ENCODE data around the gene CATSPER4.

The CATSPER4 gene

DNA sequence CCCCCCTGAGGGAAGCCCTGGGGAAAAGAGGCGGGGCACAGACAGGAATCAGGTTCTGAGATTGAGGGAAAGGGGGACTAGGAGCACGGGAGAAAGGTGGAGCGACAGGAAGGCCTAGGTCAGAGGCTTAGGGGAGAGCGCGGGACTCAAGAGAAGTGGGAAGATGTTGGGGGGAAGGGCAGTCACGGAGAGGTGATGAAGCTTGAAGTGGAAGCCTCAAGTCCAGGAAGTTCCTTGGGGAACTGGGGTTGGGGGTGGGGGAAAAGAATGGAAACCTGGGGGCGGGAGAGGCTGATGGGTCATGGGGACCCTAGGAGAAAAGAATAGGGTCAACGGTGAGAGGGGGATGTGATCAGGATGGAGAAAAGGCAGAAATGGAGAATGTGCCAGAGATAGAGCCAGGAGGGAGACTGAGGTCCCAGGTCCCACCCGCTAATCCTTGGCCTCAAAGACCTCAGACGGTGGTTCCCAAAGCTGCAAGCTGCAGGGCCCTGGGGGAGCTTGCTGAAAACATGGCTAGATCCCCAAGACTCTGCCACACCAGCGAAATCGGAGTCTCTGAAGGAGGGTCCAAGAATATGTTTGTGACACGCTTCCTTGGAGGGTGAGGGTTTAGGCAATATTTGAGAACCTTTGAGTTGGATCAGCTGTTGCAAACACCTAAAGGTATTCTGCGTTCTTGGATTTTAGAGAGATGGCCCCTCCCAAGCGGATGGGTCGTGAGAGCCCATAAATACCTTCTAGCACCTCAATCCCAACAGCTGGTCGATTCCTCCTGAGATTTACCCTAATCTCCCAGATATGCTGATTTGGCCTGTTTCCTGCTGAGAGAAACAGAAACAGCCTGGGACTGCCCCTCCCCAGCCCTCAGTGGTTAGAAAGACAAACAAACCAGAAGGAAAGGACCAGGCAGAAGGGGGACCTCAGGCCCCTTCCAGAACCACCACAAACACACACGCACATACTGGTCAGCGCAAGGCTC is 25.2 kb upstream of the CATSPER4 start:
- DNase-seq: no peak

DNA sequence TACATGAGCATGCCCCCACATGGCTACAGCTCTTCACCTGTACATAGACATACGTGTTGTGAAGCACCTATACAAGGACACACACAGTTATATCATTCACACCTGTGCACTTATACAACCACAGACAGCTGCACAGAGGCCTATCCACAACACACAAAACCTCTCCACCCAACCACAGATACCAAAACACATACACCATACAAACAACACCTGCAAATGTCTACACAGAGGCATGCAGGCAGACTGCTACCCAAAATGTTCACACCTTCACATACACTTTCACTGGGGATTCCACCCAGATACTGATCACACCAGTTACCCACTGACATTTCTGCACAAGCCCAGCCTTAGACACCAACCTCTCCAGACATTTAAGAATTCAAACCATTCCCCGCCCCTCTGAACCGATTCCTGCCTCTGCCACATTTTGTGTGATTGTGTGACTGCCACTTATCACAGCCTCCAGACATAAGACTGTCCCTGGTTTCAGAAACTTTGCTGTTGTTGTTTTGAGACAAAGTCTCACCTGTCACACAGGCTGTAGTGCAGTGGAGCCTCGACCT is 23.6 kb upstream of the CATSPER4 start:
- no peak for DNase-seq

DNA sequence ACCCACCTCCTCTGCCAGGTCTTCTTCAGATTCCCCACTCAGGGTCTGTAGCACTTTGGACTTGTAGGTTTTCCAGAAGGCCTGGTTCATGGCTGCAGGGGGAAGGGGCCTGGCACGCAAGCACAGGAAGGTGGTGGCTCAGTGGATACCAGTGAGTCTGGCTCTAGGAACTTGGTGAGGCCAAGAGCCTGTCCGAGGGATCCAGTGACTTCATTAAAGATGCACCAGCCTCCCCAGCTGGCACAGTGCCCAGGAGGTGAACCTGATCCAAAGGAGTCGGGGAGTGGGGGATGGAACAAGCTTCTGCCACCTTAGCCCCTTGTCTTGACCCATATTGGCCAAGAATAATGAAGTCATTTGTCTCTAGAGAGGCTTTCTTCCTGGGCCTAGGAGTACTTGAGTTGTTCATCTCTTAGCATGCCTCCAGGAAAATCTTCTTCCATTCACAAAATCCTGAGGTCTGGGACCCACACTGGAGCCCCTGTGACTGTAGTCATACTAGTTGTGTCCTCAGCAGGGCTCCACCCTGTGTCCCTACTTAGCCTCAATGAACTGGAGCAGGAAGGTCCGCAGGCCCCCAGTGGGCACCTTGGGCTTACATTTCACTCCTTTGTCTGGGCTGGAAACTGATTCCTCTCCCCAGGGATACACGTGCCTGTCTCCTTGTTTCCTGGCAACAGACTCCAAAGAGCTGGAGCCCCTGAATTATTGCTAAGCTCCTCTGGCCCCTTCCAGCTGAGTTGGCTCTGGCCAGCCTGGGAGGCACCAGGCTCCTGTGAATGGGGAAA is 21.8 kb upstream of the CATSPER4 start, which contains the start of gene C1orf232:
C1orf232 (minus strand) TSS at position 554 of the 788 bp plus-strand sequence; CDS start at position 90, 464 bp downstream.
- DNase-seq: peak in 1 of 2 experiments; percentile 12

- no peak for DNase-seq
These were observed 21.2 kb upstream of the CATSPER4 start for GRCh38 chr1:26169198-26169554.

GRCh38 chr1:26169669-26170471 is 20.5 kb upstream of the CATSPER4 start, which contains the start of gene ZNF593:
ZNF593 (plus strand) TSS chr1:26169908; CDS start chr1:26169984, 76 bp downstream.
- peak; percentile 71 to 86 for DNase-seq

DNA sequence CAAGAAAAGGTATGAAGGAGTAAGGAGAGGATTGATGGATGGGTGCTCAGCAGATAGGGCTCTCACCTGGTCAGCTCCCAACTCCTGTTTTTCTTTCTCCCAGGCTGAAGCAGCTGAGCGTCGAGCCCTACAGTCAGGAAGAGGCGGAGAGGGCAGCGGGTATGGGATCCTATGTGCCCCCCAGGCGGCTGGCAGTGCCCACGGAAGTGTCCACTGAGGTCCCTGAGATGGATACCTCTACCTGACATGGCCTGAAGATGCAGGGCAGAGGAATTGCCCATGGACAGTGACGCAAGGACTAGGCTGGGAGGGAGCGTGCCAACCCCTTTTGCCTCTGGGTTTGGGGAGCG is 20.0 kb upstream of the CATSPER4 start:
- DNase-seq: no peak

DNA sequence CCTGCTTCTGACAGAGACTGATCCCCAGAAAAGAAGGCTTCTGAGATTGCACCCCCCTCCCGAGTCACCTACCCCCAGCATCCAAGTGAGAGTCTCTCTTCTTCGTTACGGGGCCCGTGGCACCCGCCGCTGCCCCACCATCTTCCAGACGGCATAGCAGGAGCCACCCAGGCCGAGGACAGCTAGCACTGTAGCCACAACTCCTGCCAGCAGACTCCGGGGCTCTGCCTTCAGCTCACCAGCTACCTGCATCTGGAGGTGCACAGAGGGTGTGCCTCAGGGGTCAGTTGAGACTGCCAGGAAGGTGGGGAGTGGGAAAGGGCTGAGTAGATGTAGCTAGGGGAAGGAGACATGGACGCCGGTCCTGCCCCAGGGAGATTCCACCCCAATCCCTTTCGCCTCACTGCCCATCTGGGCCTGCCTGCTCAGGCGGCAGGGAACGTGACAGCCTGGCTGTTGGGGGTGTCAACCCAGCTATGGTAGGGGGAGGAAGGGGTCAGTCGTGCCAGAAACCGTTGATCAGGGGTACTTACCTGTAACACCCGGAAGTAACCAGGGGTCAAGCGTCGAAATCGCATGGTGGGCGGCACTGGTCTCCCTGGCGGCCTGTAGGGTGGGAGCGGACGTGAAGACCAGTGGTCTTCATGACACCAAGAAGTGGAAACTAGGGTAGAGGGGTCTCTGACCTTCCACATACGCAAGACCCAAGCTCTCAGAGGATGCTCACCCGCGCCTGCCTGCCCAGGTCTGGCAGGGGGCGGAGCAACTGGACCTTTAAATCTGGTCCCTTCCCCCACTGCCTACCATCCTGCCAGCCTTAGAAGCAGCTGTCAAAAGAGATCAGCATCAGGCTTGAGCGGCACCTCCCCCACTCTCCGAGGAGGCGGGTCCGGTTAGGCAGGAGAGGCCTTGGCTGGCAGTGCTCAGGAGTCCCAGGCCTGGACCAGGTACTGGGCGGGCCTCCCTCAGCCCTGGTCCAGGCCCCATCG is 19.0 kb upstream of the CATSPER4 start, which contains the start of gene ZNF593OS:
ZNF593OS (minus strand) TSS at position 749 of the 989 bp plus-strand sequence; CDS start at position 578, 171 bp downstream.
- no peak for DNase-seq

DNA sequence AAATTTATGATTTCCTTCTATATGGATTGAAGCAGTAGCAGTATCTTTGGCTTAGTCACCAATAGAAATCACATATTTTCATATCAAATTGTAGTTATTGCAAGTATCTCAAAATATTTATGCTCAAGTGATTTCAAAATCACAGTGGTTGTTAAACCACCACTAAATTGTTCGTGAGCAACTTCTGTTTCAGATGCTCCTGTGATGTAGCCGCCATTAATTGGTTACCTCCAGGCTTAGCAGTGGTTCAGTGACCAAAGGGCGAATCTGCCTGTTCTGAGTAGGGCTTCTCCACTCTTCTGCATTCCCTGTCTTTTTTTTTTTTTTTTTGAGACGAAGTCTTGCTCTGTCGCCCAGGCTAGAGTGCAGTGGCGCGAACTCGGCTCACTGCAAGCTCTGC is 15.1 kb upstream of the CATSPER4 start:
- no peak for DNase-seq

DNA sequence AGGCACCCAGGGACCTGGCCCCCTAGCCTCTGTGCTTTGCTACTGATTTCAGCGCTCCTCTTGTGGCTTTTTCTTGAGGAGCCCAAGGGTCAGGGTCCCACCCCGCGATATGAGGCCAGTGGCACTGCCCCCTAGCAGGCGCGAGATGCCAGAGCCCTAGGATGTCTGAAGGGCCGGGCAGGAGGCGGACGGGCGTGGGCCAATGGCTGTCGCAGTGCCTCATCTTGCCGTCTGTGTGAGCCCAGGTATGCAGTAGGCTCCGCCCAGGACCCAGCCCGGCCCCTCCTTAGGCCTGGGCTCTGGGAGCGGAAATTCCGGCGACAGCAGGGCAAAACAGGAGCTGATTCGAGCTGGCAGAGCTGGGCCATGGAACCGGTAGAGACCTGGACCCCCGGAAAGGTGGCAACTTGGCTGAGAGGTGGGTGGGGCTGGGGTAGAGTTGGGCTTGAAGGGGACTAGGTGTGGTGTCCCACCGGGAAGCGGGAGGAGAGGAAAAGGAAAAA is 13.2 kb upstream of the CATSPER4 start, which contains the start of gene CNKSR1:
CNKSR1 (plus strand) TSS at position 310 of the 503 bp plus-strand sequence; CDS start at position 367, 57 bp downstream.
- peak in 1 of 2 experiments; percentile 34 for DNase-seq

GRCh38 chr1:26180010-26180506 is 10.3 kb upstream of the CATSPER4 start:
- no peak for DNase-seq

DNA sequence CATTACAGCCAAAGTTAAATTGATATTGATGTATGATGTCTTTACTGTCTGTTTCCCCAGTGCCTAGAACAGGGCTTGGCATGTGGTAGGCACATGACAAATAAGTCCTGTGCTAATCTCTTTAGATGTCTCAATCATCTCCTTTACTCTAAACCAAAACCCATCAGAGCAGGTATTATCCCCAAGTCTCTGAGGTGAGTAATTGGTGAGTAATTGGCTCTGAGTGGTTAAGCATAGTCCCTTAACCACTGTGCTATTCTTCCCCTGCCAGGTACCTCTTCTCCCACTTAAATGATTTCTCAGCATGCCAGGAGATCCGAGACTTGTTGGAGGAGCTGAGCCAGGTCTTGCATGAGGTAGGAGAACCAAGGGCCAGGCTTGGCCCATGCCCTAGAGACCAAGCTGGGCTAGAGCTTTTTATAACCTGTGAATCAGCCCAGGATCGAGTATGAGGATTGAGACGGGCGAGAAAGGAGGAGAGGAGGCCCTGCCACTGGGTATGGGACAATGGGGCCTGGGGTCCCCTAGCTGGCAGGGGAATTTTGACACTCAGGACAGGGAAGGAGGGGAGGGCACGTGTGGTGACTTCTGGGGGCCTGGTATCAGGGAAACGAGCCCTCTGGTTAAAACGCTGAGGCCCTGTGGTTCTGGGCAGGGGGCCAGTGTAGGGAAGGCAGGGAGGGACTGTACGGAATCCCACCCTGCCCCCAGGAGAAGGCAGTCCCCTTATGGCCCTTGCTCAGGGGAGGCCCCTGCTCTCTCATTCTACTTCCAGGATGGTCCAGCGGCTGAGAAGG is 8.6 kb upstream of the CATSPER4 start:
- DNase-seq: no peak

DNA sequence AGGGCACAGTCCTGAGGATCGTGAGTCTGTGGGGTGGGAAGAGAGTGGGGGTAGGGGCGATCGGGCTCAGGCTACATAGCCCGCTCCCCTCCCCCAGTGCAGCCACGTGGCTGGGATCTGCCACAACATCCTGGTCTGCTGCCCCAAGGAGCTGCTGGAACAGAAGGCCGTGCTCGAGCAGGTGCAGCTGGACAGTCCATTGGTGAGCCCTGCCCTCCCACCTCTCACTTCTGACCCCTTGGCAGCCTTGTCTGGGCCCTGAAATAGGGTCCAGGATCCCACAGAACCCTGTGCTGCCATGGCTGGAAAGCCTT is 8.1 kb upstream of the CATSPER4 start:
- no peak for DNase-seq

DNA sequence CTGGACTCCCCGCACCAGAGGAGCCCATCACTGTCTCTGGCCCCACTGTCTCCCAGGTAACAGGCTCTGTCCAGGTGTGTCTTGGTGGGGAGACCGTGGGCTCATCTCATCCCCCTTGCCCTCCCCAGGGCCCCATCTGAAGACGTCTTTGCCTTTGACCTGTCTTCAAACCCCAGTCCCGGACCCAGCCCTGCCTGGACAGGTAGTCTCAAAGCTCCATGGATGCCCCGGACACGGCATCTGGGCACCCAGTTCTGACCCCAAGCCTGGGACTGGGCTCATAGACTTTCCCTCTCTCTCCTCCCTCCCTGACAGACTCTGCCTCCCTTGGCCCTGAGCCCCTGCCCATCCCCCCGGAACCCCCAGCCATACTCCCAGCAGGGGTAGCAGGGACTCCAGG is 6.3 kb upstream of the CATSPER4 start:
- DNase-seq: no peak

- DNase-seq: no peak
These were observed 5.5 kb upstream of the CATSPER4 start for GRCh38 chr1:26184883-26185282.

DNA sequence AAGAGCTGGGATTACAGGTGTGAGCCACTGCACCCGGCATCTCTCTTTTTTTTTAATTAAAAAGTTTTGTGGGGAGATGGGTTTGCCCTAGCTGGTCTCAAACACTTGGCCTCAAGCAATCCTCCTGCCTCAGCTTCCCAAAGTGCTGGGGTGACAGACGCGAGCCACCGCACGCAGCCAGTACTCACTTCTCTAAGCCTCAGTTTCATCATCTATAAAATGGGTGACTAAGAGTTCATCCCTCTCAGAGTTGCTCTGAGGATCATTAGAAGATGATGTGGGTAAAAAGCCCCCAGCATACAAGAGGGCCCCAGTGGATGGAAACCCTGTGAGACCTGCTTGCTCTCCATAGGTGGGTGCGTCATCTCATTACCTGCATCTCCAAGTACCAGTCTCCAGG is 2.5 kb upstream of the CATSPER4 start:
- no peak for DNase-seq

DNA sequence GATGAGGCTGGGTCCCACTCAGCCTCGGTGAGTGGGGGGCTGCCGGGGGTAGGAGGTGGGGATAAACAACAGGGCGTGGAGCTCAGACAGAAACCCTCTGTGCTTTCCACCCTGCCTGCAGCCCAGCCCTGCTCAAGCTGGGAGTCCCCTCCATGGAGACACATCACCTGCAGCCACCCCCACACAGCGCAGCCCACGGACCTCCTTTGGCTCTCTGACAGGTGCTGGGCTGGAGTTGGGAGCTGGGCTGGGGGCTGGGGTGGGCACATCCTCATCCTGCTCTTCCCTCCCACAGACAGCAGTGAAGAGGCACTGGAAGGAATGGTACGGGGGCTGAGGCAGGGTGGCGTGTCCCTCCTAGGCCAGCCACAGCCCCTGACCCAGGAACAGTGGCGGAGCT is 1.9 kb upstream of the CATSPER4 start:
- no peak for DNase-seq

- no peak for DNase-seq
These were observed 1.1 kb upstream of the CATSPER4 start for GRCh38 chr1:26189331-26189730.

GRCh38 chr1:26189751-26190275 is 589 bp upstream of the CATSPER4 start:
- DNase-seq: no peak

DNA sequence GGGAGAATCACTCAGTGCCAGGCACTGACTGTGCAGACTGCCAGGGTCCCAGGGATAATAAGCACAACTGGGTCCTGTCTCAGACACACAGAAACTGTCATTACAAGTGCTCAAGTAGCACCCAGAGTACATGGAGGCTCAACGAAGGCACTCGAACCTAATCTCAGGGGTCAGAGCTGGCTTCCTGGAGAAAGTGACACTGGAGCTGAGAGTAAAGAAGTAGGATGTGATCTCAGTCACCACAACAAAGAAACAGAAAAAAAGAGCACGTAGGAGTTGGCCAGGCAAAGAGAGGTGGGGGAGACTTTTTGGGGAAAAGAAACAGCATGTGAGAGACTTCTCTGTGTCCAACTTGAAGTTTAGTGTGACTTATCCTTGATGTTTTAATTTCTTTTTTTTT is 1.3 kb downstream of the CATSPER4 start:
- no peak for DNase-seq

GRCh38 chr1:26195805-26196204 is 5.4 kb downstream of the CATSPER4 start:
- no peak for DNase-seq

Measured in NCI-H2081 (cell line).